Left forelimb (tissue), 1 donor: ENCODE results near the gene APBA1.

Experiments
- DNase-seq: peaks from one replicate; pipeline ENCODE4 v3.0.0-alpha.2; 2018; ENCODE audit warnings: low spot score

The APBA1 gene

DNA sequence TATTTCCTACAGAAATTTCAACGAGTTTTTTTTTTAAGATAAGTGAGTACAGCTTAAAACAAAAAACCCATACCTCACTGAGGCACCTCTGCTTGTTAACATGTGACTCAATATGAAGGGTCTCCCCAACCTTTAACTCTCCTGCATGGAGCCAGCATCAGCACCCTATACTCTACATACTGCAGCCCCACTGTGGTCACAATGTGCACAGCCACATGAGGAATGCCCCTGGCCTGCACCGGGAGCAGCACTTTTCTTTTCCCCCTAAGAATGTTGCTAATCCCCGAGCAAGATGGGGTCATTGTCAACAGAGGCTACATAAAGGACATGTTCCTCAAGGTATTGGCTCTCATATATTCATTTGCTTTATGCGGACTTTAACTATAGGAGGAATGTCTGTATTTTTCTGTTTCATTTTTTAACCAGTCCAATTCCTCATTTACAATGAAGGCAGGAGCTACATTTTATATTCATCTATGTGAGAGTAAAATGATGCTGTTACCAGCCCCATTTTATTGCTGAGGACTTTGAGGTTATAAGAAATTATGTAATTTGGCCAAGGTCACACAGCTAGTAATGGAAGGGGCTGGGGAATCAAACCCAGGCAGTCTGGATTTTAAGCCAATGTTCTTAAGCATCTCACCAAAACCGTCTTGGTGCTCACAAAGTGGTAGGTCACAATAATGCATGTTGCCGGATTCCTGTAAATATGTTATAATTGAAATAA is 93.0 kb downstream of the APBA1 start:
- no peak for DNase-seq

DNA sequence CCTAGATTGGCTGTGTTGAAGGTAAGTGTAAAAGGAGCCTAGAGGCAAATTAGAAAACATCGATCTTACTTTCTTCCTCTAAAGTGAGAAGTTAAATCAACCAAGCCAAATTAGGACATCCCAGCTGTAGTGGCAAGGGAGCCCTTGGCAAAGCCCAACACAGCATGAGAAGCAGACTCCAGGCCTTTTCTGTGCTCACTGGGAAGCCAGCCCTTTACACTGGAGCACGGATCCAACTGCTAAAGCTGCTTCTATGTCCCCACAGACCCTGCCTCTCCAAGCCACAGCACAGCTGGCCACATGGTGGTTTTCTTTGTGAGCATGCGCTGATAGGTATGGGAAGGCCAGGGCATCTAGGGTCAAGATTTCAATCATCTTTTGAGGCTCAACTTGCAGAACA is 94.1 kb downstream of the APBA1 start:
- no peak for DNase-seq

- no peak for DNase-seq
Measured at GRCh38 chr9:69577123-69577522, 95.0 kb downstream of the APBA1 start.

DNA sequence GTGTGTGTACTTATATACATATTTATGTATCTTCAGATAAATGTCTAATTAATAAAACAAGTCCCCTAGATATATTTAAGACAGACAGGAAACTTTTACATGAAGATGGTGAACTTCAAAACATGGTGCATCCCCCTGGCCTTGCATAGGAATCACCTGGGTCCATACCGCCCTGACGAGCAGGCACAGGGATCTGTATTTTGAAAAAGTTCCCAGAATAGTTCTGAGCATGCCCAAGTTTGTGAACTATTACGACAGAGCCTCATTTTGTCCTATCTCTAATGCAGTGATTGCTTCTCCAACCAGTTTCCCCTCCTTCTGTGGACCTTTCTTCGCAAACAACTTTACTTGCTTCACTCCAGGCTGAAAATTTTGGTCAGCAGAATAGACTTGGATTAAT is 98.1 kb downstream of the APBA1 start:
- DNase-seq: no peak

- DNase-seq: no peak
Measured at GRCh38 chr9:69573651-69574050, 98.5 kb downstream of the APBA1 start.

- no peak for DNase-seq
Measured at GRCh38 chr9:69572611-69573010, 99.6 kb downstream of the APBA1 start.

- no peak for DNase-seq
Measured at GRCh38 chr9:69571032-69571431, 101.1 kb downstream of the APBA1 start.

- DNase-seq: no peak
Measured at GRCh38 chr9:69569738-69570451, 102.3 kb downstream of the APBA1 start.

DNA sequence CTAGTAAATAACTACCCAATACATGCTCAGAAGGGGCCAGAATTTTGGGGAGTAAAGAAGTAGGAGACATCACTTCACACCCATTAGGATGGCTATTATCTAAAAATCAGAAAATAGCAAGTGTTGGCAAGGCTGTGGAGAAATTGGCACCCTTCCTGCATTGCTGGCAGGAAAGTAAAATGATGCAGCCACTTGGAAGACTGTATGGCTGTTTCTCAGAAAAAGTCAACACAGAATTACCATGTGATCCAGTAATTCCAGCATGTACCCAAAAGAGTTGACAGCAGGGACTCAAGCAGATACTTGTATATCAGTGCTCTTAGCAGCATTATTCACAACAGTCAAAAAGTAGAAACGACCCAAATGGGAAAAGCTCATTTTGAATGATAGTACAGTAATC is 107.6 kb downstream of the APBA1 start:
- no peak for DNase-seq

GRCh38 chr9:69559126-69559525 is 113.0 kb downstream of the APBA1 start:
- DNase-seq: no peak

GRCh38 chr9:69556707-69557106 is 115.5 kb downstream of the APBA1 start:
- DNase-seq: no peak

DNA sequence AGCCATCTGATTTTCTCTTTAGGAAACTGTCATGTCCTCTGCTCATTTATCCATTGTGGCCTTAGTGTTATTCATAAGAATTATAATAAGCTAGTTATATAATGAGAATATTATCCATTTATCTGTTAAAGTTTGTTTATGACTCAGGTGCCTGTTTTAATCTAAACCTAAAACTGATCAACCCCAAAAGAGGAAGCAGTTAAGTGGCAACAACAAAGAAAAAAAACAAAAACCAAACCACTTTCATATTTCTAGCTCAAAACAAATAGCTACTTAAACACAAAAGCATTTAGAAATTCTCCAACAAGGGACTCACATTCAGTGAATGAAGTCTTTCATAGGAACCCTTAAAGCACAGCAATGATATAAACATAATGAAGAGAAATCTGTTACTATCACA is 116.4 kb downstream of the APBA1 start:
- no peak for DNase-seq

DNA sequence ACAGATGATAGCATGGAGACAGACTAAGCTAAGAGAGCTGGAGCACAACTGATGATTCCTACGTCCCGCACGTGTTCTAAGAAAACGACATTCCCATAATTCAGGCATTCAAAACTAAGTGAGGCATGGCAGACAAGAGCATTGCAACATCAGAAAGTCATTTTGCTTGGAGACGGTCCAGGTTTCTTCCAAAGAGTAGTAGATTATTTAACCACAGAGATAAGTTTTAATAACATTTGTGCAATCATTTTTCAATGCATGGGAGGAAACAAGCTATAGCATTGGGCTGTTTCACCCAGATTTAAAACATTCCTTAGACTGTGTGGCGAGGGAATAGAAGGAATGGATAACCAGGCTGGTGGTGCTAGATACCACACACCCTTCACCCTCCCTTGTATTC is 117.2 kb downstream of the APBA1 start:
- no peak for DNase-seq

GRCh38 chr9:69549310-69550202 is 122.6 kb downstream of the APBA1 start:
- no peak for DNase-seq

DNA sequence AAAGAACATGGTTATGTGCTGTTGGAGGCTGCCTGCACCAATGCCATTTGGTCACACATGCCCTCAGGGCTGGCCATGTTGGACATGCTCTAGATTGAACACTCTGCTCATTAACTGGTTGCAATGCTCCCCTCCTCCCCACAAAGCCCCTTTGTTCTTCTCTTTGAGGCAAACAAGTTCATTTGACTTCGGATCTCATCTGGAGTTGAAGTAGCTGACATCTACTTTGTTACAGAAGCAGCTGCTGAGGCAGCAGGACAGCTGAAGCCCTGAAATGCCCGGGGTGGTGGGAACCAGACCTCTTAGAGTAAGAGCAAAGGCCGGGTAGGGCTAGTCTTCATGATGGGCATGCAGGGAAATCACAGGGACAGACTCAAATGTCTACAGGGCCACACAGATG is 123.5 kb downstream of the APBA1 start:
- no peak for DNase-seq

GRCh38 chr9:69546265-69546664 is 125.9 kb downstream of the APBA1 start:
- DNase-seq: no peak

- no peak for DNase-seq
Measured at GRCh38 chr9:69542942-69543704, 129.0 kb downstream of the APBA1 start.

- no peak for DNase-seq
Measured at GRCh38 chr9:69542058-69542457, 130.1 kb downstream of the APBA1 start.

GRCh38 chr9:69535911-69536310 is 136.3 kb downstream of the APBA1 start:
- no peak for DNase-seq

GRCh38 chr9:69535286-69535832 is 136.8 kb downstream of the APBA1 start:
- DNase-seq: no peak

- DNase-seq: no peak
Measured at GRCh38 chr9:69532396-69532795, 139.8 kb downstream of the APBA1 start.

- DNase-seq: no peak
Measured at GRCh38 chr9:69527454-69527853, 144.7 kb downstream of the APBA1 start.
